Putamen (tissue), 1 donor: ENCODE results near the gene MED27.

Experiments
- DNase-seq: peaks from one replicate; pipeline ENCODE4 v3.0.0-alpha.2; 2016; ENCODE audit warnings: low spot score

MED27 gene

GRCh38 chr9:131810351-131811170 lies 269.1 kb downstream of the MED27 start:
- DNase-seq = no peak
